HG02840 (cell line): ENCODE results near the gene CRHBP.
"Not testable (repeated sequence)": the region's sequence is repeated elsewhere in the genome, so short reads cannot be mapped to it uniquely, and the experiment has no call there.

Experiments
- ATAC-seq: cut with Tn5 transposase; IDR thresholded peaks from one replicate; pipeline ENCODE4 v1.9.1; 2021; ENCODE audit warnings: mild to moderate bottlenecking, moderate library complexity, moderate number of reproducible peaks; ENCODE audit not compliant: unreplicated experiment, low FRiP score

Gene CRHBP

DNA sequence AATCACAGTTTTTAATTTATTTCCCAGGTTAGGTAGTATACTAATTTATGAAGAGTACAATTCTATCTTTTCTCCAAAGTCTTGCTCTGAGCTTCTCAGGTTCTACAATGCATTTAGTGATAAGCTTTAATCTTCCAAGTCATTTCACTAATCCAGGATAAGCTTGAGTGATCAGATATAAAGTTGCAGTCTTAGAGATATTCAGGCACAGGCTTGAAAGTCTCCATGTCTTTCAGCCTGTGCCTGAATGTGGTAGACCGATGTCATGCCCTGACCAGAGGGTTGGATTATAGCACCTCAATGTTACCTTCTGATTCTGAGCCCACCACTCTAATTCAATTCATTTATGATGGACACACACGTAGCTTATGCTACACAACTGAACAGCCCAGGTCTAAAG is 3.2 kb downstream of the CRHBP start:
- ATAC-seq = no peak

GRCh38 chr5:76958991-76959767 is 6.3 kb downstream of the CRHBP start:
- ATAC-seq = no peak

- no peak for ATAC-seq
Observed at GRCh38 chr5:76960004-76960625, 7.3 kb downstream of the CRHBP start.

DNA sequence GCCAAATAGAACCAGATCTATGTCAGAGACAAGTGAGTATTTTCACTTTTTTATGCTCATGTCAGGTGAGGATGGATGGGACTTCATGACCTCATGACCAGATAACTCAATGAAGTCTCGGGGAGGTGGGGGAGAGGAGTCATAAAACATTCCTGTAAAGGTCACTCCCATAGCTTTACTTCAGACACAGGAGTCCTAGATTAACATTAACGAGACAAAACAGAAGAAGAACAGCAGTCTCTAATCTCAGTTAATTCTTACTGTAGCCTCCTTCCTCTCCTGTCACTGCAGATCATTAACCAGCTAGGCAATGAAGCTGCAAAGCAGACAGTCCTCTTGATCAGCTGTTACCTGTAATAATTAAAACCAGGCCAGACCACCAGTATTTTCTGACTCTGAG is 11.2 kb downstream of the CRHBP start:
- no peak for ATAC-seq

DNA sequence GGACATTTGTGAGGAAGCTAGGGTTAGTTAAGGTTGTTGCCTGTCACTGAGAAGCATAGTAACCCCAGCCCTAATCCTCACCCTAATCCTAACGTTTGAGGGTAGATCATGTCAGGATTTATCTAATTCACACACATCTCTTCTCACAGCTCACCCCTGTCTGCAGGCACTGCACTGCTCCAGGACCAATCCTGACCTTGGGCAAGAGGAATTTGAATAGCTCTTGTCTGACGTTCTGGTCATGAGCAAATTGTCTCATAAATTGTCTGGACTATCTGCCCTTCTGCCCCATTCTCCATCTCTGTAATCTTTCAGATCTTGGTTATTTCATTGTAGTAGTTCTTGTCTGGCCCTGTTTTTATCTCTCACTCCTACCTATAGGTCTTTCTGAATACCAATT is 18.7 kb downstream of the CRHBP start:
- no peak for ATAC-seq

DNA sequence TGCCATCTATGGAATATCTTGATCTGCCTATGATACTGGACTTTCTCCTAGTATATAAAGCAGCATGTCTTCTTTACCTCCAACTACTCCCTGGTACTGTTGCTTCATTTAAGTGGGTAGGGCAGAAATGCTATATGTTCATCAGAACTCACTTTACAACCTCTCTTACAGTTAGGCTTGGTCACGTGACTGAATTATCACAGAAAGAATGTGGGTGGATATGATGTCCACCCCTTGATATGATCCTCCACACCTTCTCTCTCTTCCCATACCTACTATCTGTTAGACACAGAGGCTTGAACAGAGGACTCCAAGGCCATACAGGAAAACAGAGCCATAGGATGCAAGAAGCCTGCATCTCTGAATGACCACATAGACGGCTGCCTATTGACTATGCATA is 19.8 kb downstream of the CRHBP start:
- ATAC-seq = no peak

GRCh38 chr5:76974785-76975184 is 21.9 kb downstream of the CRHBP start:
- ATAC-seq = no peak

- no peak for ATAC-seq
Observed at GRCh38 chr5:76978869-76979268, 26.0 kb downstream of the CRHBP start.

DNA sequence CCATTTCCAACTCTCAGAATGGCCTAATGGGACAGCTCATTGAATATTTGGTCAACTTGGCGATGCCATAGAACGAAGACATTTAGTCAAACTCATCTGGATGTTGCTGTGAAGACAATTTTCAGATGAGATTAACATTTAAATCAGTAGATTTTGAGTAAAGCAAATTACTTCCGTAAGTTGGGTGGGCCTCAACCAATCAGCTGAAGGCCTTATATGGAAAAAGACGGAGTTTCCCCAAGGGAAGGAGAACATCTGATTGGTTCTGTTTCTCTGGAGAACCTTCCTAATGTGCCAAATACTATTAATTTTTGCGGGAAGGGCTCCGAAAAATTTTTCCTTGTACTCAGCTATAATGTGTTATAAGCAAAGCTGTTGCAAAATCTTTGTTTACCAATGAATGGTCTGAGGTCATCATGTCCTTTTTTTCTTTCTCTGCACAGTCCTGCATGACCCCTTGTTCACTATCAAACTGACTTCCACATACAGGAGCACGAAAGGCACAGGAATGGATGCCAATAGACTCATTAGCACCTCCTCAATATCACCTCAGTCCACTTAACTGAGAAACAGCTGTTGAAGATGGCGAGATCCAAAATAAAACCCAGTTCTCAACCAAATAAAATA is 27.8 kb downstream of the CRHBP start:
- ATAC-seq = no peak

DNA sequence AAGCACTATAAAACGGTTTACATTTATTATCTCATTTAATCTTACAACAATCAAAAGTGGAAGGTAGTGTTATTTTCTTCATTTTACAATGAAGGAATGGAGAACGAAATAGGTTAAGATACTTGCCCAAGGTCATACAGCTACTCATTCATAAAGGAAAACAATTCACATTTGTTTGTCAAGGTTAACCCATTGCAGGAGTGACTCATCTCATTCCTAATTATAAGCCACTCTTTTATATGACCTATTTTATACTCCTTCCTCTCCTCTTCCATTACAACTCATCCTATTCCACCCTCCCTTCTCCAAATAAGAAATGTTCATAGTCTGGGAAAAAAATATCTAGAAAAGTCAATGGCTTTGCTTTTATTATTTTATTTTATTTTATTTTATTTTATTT is 29.6 kb downstream of the CRHBP start:
- ATAC-seq = no peak

- no peak for ATAC-seq
Observed at GRCh38 chr5:76983468-76983867, 30.6 kb downstream of the CRHBP start.

- ATAC-seq = no peak
Observed at GRCh38 chr5:76986825-76987526, 34.1 kb downstream of the CRHBP start.

DNA sequence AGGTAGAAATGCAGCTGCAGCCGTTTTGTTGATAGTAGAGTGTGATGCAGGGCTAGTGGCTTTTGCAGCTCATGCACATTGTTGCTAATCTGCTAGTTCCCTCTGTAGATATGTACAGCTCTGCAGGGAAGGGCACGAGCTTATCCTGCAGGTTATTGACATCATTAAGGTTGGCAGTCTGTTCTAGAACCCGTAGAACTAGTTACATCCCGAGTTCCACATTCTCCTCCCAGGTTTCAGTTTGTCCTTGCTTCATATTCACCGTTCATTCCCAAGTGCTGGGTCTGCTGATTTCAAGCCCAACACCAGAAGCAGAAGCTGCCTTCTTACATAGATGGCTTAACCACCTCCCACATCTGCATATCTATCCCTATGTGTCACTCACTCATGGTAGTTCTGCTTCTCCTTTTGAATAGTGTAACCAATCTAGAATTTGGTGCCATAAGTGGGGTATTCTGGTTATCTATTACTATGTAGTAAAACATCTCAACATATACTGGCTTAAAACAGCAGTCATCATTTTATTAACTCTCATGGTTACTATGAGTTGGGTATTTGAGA is 38.1 kb downstream of the CRHBP start:
- no peak for ATAC-seq

DNA sequence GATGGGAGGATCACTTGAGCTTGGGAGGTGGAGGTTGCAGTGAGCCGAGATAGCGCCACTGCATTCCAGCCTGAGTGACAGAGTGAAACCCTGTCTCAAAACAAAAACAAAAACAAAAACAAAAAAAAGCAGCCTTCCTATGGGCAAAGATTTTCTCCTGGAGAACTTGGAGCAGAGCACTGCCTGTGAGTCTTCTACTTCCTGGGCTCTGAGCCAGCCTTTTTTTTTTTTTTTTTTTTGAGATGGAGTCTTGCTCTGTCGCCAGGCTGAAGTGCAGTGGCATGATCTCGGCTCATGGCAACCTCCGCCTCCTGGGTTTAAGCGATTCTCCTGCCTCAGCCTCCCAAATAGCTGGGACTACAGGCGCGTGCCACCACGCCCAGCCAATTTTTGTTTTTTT is 40.6 kb downstream of the CRHBP start:
- not testable (repeated sequence) for ATAC-seq

GRCh38 chr5:76994337-76994736 is 41.5 kb downstream of the CRHBP start:
- no peak for ATAC-seq

DNA sequence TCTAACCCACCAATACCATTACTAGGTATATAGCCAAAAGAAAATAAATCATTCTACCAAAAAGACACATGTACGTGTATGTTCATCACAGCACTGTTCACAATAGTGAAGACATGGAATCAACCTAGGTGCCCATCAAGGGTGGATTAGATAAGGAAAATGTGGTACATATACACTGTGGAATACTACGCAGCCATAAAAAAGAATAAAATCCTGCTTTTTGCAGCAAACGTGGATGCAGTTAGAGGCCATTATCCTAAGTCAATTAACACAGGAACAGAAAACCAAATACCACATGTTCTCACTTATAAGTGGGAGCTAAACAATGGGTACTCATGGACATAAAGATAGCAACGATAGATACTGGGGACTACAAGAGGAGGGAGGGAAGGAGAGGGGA is 45.4 kb downstream of the CRHBP start:
- ATAC-seq = not testable (repeated sequence)

DNA sequence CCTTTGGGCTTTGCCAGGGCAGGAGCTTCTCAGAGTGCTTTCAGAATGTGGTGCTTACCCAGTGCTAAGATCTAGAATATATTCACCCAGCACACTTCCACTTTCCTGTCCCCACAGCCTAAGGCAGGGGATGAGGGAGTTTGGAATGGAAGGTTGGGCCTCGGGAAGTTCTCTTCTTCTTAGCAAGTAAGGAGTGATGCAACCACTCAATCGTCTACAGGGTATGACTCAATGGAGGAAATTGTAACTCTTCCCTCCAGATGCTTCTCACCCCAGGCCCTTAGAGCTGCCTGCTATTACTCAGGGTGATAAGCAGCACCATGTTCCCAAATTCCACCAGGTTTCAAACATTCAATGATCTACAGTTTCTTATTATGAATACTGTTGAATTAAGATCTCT is 46.6 kb downstream of the CRHBP start:
- no peak for ATAC-seq

DNA sequence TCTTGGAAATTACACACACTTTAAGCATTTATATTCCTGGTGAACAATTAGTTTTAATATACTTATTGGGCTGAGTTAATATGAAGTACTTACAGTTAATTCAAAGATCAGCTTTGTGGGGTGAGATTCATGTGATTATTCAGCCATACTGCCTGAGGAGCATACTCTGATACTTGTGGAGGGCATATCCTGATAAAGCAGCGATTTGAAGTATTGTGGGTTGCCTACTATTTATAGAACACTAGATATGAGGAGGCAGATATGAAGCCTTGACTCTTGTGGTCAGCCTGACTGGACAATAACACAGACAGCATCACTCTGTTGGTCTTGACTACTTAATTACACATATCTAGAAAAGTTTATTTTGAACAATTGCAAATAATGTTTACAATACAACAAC is 50.4 kb downstream of the CRHBP start:
- no peak for ATAC-seq

DNA sequence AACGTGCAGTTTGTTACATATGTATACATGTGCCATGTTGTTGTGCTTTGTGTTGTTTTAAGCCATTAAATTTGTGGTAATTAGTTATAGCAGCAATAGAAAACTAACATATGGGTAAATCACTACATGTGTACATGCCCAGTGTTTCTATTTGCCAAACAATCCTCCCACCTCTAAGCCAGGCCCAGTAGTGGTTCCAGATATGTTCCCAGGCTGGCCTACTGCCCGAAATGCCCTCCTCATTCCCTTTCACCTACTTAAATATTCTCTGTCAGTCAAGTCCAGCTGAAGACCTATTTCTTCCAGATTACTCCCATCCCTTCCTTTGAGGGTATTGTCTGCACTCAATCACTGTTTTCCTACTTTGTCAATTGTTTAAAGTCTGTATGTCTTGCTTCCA is 53.3 kb downstream of the CRHBP start:
- no peak for ATAC-seq

GRCh38 chr5:77008413-77008812 is 55.6 kb downstream of the CRHBP start:
- no peak for ATAC-seq

- ATAC-seq = no peak
Observed at GRCh38 chr5:77010243-77010642, 57.4 kb downstream of the CRHBP start.
